ENCODE results near the gene NEU2.

GRCh38 chr2:233047667-233048066 is 15.2 kb downstream of the NEU2 start:
- TF ChIP-seq, protein P1, sequence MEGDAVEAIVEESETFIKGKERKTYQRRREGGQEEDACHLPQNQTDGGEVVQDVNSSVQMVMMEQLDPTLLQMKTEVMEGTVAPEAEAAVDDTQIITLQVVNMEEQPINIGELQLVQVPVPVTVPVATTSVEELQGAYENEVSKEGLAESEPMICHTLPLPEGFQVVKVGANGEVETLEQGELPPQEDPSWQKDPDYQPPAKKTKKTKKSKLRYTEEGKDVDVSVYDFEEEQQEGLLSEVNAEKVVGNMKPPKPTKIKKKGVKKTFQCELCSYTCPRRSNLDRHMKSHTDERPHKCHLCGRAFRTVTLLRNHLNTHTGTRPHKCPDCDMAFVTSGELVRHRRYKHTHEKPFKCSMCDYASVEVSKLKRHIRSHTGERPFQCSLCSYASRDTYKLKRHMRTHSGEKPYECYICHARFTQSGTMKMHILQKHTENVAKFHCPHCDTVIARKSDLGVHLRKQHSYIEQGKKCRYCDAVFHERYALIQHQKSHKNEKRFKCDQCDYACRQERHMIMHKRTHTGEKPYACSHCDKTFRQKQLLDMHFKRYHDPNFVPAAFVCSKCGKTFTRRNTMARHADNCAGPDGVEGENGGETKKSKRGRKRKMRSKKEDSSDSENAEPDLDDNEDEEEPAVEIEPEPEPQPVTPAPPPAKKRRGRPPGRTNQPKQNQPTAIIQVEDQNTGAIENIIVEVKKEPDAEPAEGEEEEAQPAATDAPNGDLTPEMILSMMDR (conservative IDR thresholded peaks at IDR 0.05) = no peak
- TF ChIP-seq EZH2 (IDR thresholded peaks at IDR 0.05; ENCODE audit: low read depth) = no peak
